Measurements from ENCODE around the gene SOX10. TPM values are rescaled to one million over a fixed set of nuclear protein-coding genes. Genes with fewer than 3 reads are reported as not detected.

The SOX10 gene
- total RNA-seq, 1 donor from 2014 or later, result not detected

DNA sequence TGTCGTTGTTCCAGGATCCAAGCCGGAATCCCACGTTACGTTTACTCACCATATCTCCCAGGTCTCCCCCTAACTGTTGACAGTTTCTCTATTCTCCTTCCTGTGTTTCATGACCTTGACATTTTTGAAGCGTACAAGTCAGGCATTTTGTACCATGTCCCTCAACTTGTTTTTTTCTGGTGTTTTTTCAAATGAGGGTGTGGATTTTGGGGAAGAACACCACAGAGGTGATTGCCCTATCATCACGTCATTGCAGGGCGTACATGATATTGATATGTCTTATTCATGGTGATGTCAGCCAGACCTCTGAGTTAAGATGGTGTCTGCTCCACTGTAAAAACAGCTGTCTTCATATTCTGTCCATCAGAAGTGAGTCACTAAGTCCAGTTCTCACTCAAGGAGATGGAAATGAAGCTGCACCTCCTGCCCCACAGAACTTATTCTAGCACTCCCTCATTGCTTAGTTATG lies 28.3 kb upstream of the SOX10 start:
- H3K9me3 Mint-ChIP-seq (ENCODE audit: low read depth), result no peaks in the 10 kb centered on the region
- DNase-seq (ENCODE audit: low spot score), result no peak
- peak overlapping the region; percentile 3 for H3K27ac Mint-ChIP-seq (ENCODE audit: unreplicated experiment)
- TF ChIP-seq CTCF (IDR thresholded peaks at IDR 0.05), result no peak
- no peak overlapping the region for H3K4me3 Mint-ChIP-seq (ENCODE audit: unreplicated experiment)
- H3K4me1 Mint-ChIP-seq (ENCODE audit: low read depth), result peaks cover 13% of the 10 kb centered on the region
- H3K36me3 Mint-ChIP-seq (ENCODE audit: low read depth), result no peaks in the 10 kb centered on the region
- H3K27me3 Mint-ChIP-seq (ENCODE audit: low read depth), result peaks cover 4% of the 10 kb centered on the region

GRCh38 chr22:38009000-38009806 lies 24.8 kb upstream of the SOX10 start:
- H3K4me1 Mint-ChIP-seq (ENCODE audit: low read depth), result peaks cover 8% of the 10 kb centered on the region
- H3K27ac Mint-ChIP-seq (ENCODE audit: unreplicated experiment), result no peak overlapping the region
- TF ChIP-seq CTCF (IDR thresholded peaks at IDR 0.05), result no peak
- no peak for DNase-seq (ENCODE audit: low spot score)
- H3K27me3 Mint-ChIP-seq (ENCODE audit: low read depth), result peaks cover 4% of the 10 kb centered on the region
- no peak overlapping the region for H3K4me3 Mint-ChIP-seq (ENCODE audit: unreplicated experiment)
- H3K36me3 Mint-ChIP-seq (ENCODE audit: low read depth), result no peaks in the 10 kb centered on the region
- no peaks in the 10 kb centered on the region for H3K9me3 Mint-ChIP-seq (ENCODE audit: low read depth)

GRCh38 chr22:38007330-38007902 lies 23.1 kb upstream of the SOX10 start:
- no peaks in the 10 kb centered on the region for H3K36me3 Mint-ChIP-seq (ENCODE audit: low read depth)
- TF ChIP-seq CTCF (IDR thresholded peaks at IDR 0.05), result no peak
- H3K4me3 Mint-ChIP-seq (ENCODE audit: unreplicated experiment), result no peak overlapping the region
- H3K4me1 Mint-ChIP-seq (ENCODE audit: low read depth), result peaks cover under 1% of the 10 kb centered on the region
- H3K9me3 Mint-ChIP-seq (ENCODE audit: low read depth), result no peaks in the 10 kb centered on the region
- no peak overlapping the region for H3K27ac Mint-ChIP-seq (ENCODE audit: unreplicated experiment)
- no peak for DNase-seq (ENCODE audit: low spot score)
- H3K27me3 Mint-ChIP-seq (ENCODE audit: low read depth), result peaks cover 2% of the 10 kb centered on the region

DNA sequence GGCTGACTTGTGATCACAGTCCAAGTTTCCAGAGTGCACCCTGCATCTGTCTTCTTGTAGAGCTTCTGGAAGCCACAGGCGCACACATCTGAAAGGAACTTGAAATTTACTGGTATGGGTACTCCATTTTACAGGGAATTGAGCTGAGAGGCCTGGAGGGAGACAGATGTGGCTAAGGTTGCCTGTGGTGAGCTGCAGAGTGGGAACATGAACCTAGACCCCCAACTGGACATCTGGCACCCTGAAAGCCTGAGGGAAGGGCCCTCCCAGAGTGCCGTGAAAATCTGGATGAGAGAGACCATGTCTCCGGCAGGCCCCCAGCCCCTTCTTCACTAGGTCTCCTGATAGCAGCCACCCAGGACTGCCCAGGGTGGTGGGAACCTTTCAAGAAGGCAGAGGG lies 22.6 kb upstream of the SOX10 start:
- no peak overlapping the region for H3K27ac Mint-ChIP-seq (ENCODE audit: unreplicated experiment)
- no peak for DNase-seq (ENCODE audit: low spot score)
- H3K36me3 Mint-ChIP-seq (ENCODE audit: low read depth), result no peaks in the 10 kb centered on the region
- peaks cover 2% of the 10 kb centered on the region for H3K27me3 Mint-ChIP-seq (ENCODE audit: low read depth)
- H3K9me3 Mint-ChIP-seq (ENCODE audit: low read depth), result no peaks in the 10 kb centered on the region
- no peak overlapping the region for H3K4me3 Mint-ChIP-seq (ENCODE audit: unreplicated experiment)
- no peak for TF ChIP-seq CTCF (IDR thresholded peaks at IDR 0.05)
- no peaks in the 10 kb centered on the region for H3K4me1 Mint-ChIP-seq (ENCODE audit: low read depth)

DNA sequence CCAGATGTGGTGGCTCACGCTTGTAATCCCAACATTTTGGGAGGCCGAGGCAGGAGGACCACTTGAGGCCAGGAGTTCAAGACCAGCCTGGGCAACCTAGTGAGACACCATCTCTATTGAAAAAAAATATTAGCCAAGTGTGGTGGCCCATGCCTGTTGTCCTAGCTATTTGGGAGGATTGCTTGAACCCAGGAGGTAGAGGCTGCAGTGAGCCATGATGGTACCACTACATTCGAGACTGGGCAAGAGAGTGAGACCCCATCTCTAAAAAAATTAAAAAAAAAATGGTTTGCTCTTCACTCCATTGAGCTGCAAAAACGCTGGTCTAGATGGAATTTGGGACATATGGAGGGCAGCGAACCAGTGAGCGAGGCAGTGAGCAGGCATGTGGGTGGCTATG lies 21.6 kb upstream of the SOX10 start:
- Mint-ChIP-seq H3K9me3 (ENCODE audit: low read depth) (no peaks in the 10 kb centered on the region), H3K4me3 (ENCODE audit: unreplicated experiment) (no peak overlapping the region), H3K27ac (ENCODE audit: unreplicated experiment) (no peak overlapping the region), H3K36me3 (ENCODE audit: low read depth) (no peaks in the 10 kb centered on the region), H3K4me1 (ENCODE audit: low read depth) (no peaks in the 10 kb centered on the region), H3K27me3 (ENCODE audit: low read depth) (peaks cover 2% of the 10 kb centered on the region)
- DNase-seq (ENCODE audit: low spot score), result no peak
- TF ChIP-seq CTCF (IDR thresholded peaks at IDR 0.05), result no peak
